ENCODE data around the gene PLCG2. TPM values are rescaled to one million over a fixed set of nuclear protein-coding genes. Genes with fewer than 3 reads are reported as not detected.

Gene PLCG2
- total RNA-seq, 1 donor from 2014 or later, result 9.1 TPM

- DNase-seq (ENCODE audit: low spot score, unreplicated experiment), result no peak
- Mint-ChIP-seq H3K9me3 (ENCODE audit: low read depth) (peaks cover 19% of the 10 kb centered on the region), H3K4me3 (ENCODE audit: low read depth) (no peak overlapping the region), H3K27me3 (no peaks in the 10 kb centered on the region), H3K4me1 (ENCODE audit: low read depth) (no peaks in the 10 kb centered on the region), H3K36me3 (ENCODE audit: insufficient read depth) (peaks cover 6% of the 10 kb centered on the region), H3K27ac (no peak overlapping the region)
- TF ChIP-seq, protein P1, sequence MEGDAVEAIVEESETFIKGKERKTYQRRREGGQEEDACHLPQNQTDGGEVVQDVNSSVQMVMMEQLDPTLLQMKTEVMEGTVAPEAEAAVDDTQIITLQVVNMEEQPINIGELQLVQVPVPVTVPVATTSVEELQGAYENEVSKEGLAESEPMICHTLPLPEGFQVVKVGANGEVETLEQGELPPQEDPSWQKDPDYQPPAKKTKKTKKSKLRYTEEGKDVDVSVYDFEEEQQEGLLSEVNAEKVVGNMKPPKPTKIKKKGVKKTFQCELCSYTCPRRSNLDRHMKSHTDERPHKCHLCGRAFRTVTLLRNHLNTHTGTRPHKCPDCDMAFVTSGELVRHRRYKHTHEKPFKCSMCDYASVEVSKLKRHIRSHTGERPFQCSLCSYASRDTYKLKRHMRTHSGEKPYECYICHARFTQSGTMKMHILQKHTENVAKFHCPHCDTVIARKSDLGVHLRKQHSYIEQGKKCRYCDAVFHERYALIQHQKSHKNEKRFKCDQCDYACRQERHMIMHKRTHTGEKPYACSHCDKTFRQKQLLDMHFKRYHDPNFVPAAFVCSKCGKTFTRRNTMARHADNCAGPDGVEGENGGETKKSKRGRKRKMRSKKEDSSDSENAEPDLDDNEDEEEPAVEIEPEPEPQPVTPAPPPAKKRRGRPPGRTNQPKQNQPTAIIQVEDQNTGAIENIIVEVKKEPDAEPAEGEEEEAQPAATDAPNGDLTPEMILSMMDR (IDR thresholded peaks at IDR 0.05; ENCODE audit: unreplicated experiment), result no peak
Observed at GRCh38 chr16:82010649-82011048, 231.6 kb downstream of the PLCG2 start.

DNA sequence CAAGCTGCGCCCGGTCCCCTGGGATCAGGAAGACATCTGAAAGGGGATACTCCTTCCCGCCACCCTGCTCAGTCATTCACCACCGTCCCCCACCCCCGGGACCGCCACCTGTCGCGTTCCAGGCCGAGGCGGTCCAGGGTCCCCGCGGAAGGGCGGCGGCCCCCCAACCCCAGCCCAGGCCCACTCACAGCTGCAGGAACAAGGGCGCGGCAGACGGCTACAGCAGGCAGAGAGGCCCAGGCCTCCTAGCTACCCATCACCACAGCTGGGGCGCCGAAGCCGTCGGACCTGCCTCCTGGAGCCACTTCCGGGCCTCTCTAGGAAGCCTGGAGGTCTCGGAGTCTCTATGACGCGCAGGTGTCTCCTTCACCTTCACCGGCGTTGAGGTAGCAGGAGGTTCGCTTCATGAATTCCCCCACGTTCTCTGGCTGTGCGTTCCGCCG lies 232.1 kb downstream of the PLCG2 start, which contains the start of gene SDR42E1:
Gene SDR42E1, minus strand, starts transcription at position 272 of the 443 bp plus-strand sequence. CDS start 10,612 bp downstream, outside the sequence.
- Mint-ChIP-seq H3K4me3 (ENCODE audit: low read depth) (no peak within 1 kb of the TSS), H3K27ac (no peak within 1 kb of the TSS)
- TF ChIP-seq, protein P1 (IDR thresholded peaks at IDR 0.05; ENCODE audit: unreplicated experiment), result no peak

More for the DNA sequence above, 232.1 kb downstream of the PLCG2 start, which contains the start of gene SDR42E1:
- H3K9me3 Mint-ChIP-seq (ENCODE audit: low read depth), result peaks cover 19% of the 10 kb centered on the region
- no peaks in the 10 kb centered on the region for H3K4me1 Mint-ChIP-seq (ENCODE audit: low read depth)
- no peak for DNase-seq (ENCODE audit: low spot score, unreplicated experiment)
- H3K27me3 Mint-ChIP-seq, result no peaks in the 10 kb centered on the region
- H3K36me3 Mint-ChIP-seq (ENCODE audit: insufficient read depth), result peaks cover 6% of the 10 kb centered on the region

Other genes with a start within 250 kb of the PLCG2 start
- gene SDR42E1, start 232.2 kb downstream of the PLCG2 start, total RNA-seq, result 0.02 and 0.04 TPM in 2 replicates

Data from progenitor cell of endocrine pancreas (in vitro differentiated cells).